ENCODE results near the gene CD4. TPM values are rescaled to one million over a fixed set of nuclear protein-coding genes. Genes with fewer than 3 reads are reported as not detected.
A peak's percentile ranks its signal among the peaks of the same experiment; 100 is the strongest.

Gene CD4
- total RNA-seq, 1 donor from 2014 or later: 7.4 TPM

- Histone ChIP-seq H3K36me3 (peaks cover 13% of the 10 kb centered on the region), H3K27ac (replicated peaks) (peak overlapping the region; percentile 97), H3K4me1 (peaks cover 69% of the 10 kb centered on the region), H3K9me3 (replicated peaks) (no peaks in the 10 kb centered on the region), H3K4me3 (peak overlapping the region; percentile 92), H3K27me3 (ENCODE audit: low read depth) (no peaks in the 10 kb centered on the region)
- peak; percentile 88 for TF ChIP-seq CTCF (IDR thresholded peaks at IDR 0.05; ENCODE audit: borderline replicate concordance)
- intact Hi-C loops (cut with micrococcal nuclease): no loop called here
- DNase-seq: peak; percentile 85
These were observed 22.5 kb upstream of the CD4 start for GRCh38 chr12:6766651-6767349.

- H3K36me3 ChIP-seq: peaks cover 13% of the 10 kb centered on the region
- TF ChIP-seq CTCF (IDR thresholded peaks at IDR 0.05; ENCODE audit: borderline replicate concordance): no peak
- H3K27me3 ChIP-seq (ENCODE audit: low read depth): no peaks in the 10 kb centered on the region
- peak overlapping the region; percentile 97 for H3K27ac ChIP-seq (replicated peaks)
- H3K9me3 ChIP-seq (replicated peaks): no peaks in the 10 kb centered on the region
- H3K4me1 ChIP-seq: peaks cover 70% of the 10 kb centered on the region
- intact Hi-C loops (cut with micrococcal nuclease): no loop called here
- peak overlapping the region; percentile 92 for H3K4me3 ChIP-seq
- DNase-seq: no peak
These were observed 21.7 kb upstream of the CD4 start for GRCh38 chr12:6767353-6768319.

- H3K36me3 ChIP-seq: peaks cover 13% of the 10 kb centered on the region
- H3K4me1 ChIP-seq: peaks cover 69% of the 10 kb centered on the region
- H3K27ac ChIP-seq (replicated peaks): peak overlapping the region; percentile 97
- H3K9me3 ChIP-seq (replicated peaks): no peaks in the 10 kb centered on the region
- intact Hi-C loops (cut with micrococcal nuclease): no loop called here
- no peak for TF ChIP-seq CTCF (IDR thresholded peaks at IDR 0.05; ENCODE audit: borderline replicate concordance)
- peak overlapping the region; percentile 92 for H3K4me3 ChIP-seq
- no peak for DNase-seq
- H3K27me3 ChIP-seq (ENCODE audit: low read depth): peaks cover 8% of the 10 kb centered on the region
These were observed 20.9 kb upstream of the CD4 start for GRCh38 chr12:6768437-6768914.

- no peak for TF ChIP-seq CTCF (IDR thresholded peaks at IDR 0.05; ENCODE audit: borderline replicate concordance)
- intact Hi-C loops (cut with micrococcal nuclease): no loop called here
- Histone ChIP-seq H3K4me1 (peaks cover 65% of the 10 kb centered on the region), H3K27me3 (ENCODE audit: low read depth) (peaks cover 13% of the 10 kb centered on the region), H3K9me3 (replicated peaks) (no peaks in the 10 kb centered on the region), H3K27ac (replicated peaks) (peak overlapping the region; percentile 97), H3K4me3 (peak overlapping the region; percentile 92), H3K36me3 (peaks cover 13% of the 10 kb centered on the region)
- peak; percentile 53 for DNase-seq
These were observed 20.3 kb upstream of the CD4 start for GRCh38 chr12:6768990-6769389.

- Histone ChIP-seq H3K4me3 (no peak overlapping the region), H3K4me1 (peaks cover 60% of the 10 kb centered on the region), H3K27me3 (ENCODE audit: low read depth) (peaks cover 20% of the 10 kb centered on the region), H3K9me3 (replicated peaks) (no peaks in the 10 kb centered on the region), H3K27ac (replicated peaks) (no peak overlapping the region), H3K36me3 (peaks cover 13% of the 10 kb centered on the region)
- DNase-seq: no peak
- intact Hi-C loops (cut with micrococcal nuclease): no loop called here
- no peak for TF ChIP-seq CTCF (IDR thresholded peaks at IDR 0.05; ENCODE audit: borderline replicate concordance)
These were observed 19.7 kb upstream of the CD4 start for GRCh38 chr12:6769666-6770065.
